Measurements from ENCODE around the gene BMERB1. TPM values are rescaled to one million over a fixed set of nuclear protein-coding genes. Genes with fewer than 3 reads are reported as not detected.

The BMERB1 gene
- total and polyA plus RNA-seq, 4 donors, result 5.6 to 33.3 (median 9.0) TPM

DNA sequence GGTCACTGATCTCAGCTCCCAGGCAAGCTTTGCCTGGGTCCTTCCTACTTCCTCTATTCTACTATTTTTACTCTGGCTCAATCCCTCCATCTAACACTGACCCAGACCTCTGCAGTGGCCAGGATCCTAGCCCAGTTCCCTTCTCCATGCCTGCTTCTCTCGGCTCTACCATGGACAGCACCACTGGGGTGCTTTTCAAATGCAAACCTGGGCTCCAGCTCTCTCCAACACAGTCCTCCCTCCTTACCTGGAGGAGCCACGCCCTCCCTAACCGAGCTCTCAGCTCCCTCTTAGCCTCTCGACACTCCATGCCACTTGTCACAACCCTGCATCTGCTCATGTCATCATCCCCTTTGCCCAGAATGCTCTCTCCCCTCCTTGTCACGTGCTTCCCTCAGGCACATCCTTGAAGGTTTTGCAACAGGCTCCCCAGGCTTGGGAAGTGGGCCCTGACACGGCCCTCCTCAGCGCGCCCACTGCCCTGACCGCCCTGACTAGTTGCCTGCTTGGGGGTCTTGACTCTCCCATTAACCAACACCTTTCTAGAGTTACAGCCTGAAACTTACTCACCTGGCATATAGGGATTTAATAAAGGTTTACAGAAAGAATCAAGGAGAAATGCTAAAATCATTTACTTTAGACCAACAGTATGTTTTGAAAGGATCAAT, 167.0 kb downstream of the BMERB1 start:
- Histone ChIP-seq H3K27me3 (ENCODE audit: control insufficient read depth in 4 of 4, insufficient read depth in 4 of 4, low read length in 3 of 4) (no peaks in the 10 kb centered on the region), H3K9me3 (ENCODE audit: control insufficient read depth in 4 of 4, low read length in 3 of 4) (no peaks in the 10 kb centered on the region), H3K4me1 (ENCODE audit: control insufficient read depth in 4 of 4, insufficient read depth in 4 of 4, low read length in 3 of 4) (peaks cover 3 to 20% (median 18%) of the 10 kb centered on the region in 4 donors), H3K36me3 (ENCODE audit: control insufficient read depth in 4 of 4, insufficient read depth in 3 of 4, low read depth in 1 of 4, low read length in 3 of 4) (peaks cover 9 to 69% (median 46%) of the 10 kb centered on the region in 4 donors), H3K27ac (ENCODE audit: low read depth in 1 of 2, low read length in 2 of 2) (no peak overlapping the region), H3K4me3 (ENCODE audit: low read depth in 1 of 3, low read length in 3 of 3) (no peak overlapping the region), H3K9ac (ENCODE audit: low read depth in 1 of 2, low read length in 2 of 2) (no peak overlapping the region)
- DNase-seq (ENCODE audit: low spot score), result no peak
- WGBS, result 94% methylated on average over 9 of the region's 9 CpGs
- TF ChIP-seq REST (IDR thresholded peaks at IDR 0.05) (peak; percentile 97), RXRA (IDR thresholded peaks at IDR 0.05) (no peak)

- DNase-seq (ENCODE audit: low spot score), result no peak
- H3K36me3 ChIP-seq (ENCODE audit: control insufficient read depth in 4 of 4, insufficient read depth in 3 of 4, low read depth in 1 of 4, low read length in 3 of 4), result peaks cover 9 to 64% (median 42%) of the 10 kb centered on the region in 4 donors
- TF ChIP-seq MAX (IDR thresholded peaks at IDR 0.05), result no peak
- WGBS, result 98% methylated on average over 23 of the region's 23 CpGs
- no peaks in the 10 kb centered on the region for H3K27me3 ChIP-seq (ENCODE audit: control insufficient read depth in 4 of 4, insufficient read depth in 4 of 4, low read length in 3 of 4)
- H3K4me3 ChIP-seq (ENCODE audit: low read depth in 1 of 3, low read length in 3 of 3), result no peak overlapping the region
- no peak overlapping the region for H3K27ac ChIP-seq (ENCODE audit: low read depth in 1 of 2, low read length in 2 of 2)
- no peaks in the 10 kb centered on the region for H3K9me3 ChIP-seq (ENCODE audit: control insufficient read depth in 4 of 4, low read length in 3 of 4)
- peaks cover 9 to 29% (median 26%) of the 10 kb centered on the region in 4 donors for H3K4me1 ChIP-seq (ENCODE audit: control insufficient read depth in 4 of 4, insufficient read depth in 4 of 4, low read length in 3 of 4)
- no peak overlapping the region for H3K9ac ChIP-seq (ENCODE audit: low read depth in 1 of 2, low read length in 2 of 2)
These were observed 168.1 kb downstream of the BMERB1 start for GRCh38 chr16:15602285-15603044.

- whole genome bisulfite sequencing, result 64% methylated on average over 14 of the region's 14 CpGs
- DNase-seq (ENCODE audit: low spot score), result no peak
- H3K4me3 ChIP-seq (ENCODE audit: low read depth in 1 of 3, low read length in 3 of 3), result no peak overlapping the region
- H3K4me1 ChIP-seq (ENCODE audit: control insufficient read depth in 4 of 4, insufficient read depth in 4 of 4, low read length in 3 of 4), result peaks cover 9 to 42% (median 34%) of the 10 kb centered on the region in 4 donors
- H3K9me3 ChIP-seq (ENCODE audit: control insufficient read depth in 4 of 4, low read length in 3 of 4), result no peaks in the 10 kb centered on the region
- H3K9ac ChIP-seq (ENCODE audit: low read depth in 1 of 2, low read length in 2 of 2), result peak overlapping the region in 1 of 2 donors; percentile 24
- peak overlapping the region; percentile 44 to 66 for H3K27ac ChIP-seq (ENCODE audit: low read depth in 1 of 2, low read length in 2 of 2)
- H3K36me3 ChIP-seq (ENCODE audit: control insufficient read depth in 4 of 4, insufficient read depth in 3 of 4, low read depth in 1 of 4, low read length in 3 of 4), result peaks cover 5 to 43% (median 32%) of the 10 kb centered on the region in 4 donors
- H3K27me3 ChIP-seq (ENCODE audit: control insufficient read depth in 4 of 4, insufficient read depth in 4 of 4, low read length in 3 of 4), result no peaks in the 10 kb centered on the region
- TF ChIP-seq GABPA (IDR thresholded peaks at IDR 0.05 in 1 of 2, conservative IDR thresholded peaks at IDR 0.05 in 1 of 2), result peak in 1 of 2 donors; percentile 29
- TF ChIP-seq TAF1 (conservative IDR thresholded peaks at IDR 0.05), result no peak
- TF ChIP-seq SP1 (IDR thresholded peaks at IDR 0.05), result peak; percentile 54
- TF ChIP-seq HNF4G (IDR thresholded peaks at IDR 0.05), result no peak
- TF ChIP-seq FOXA2 (IDR thresholded peaks at IDR 0.05), result no peak
- peak in 1 of 2 donors; percentile 59 for TF ChIP-seq JUND (IDR thresholded peaks at IDR 0.05)
- TF ChIP-seq ZBTB33 (IDR thresholded peaks at IDR 0.05), result no peak
- TF ChIP-seq MAX (IDR thresholded peaks at IDR 0.05), result peak; percentile 59
- TF ChIP-seq RXRA (IDR thresholded peaks at IDR 0.05), result peak; percentile 78 to 89
- peak in 1 of 2 donors; percentile 36 for TF ChIP-seq EGR1 (IDR thresholded peaks at IDR 0.05; ENCODE audit: low read depth in 2 of 2)
- TF ChIP-seq CTCF (IDR thresholded peaks at IDR 0.05; ENCODE audit: low read depth, low read length, missing input control), result no peak
- TF ChIP-seq, protein P1, sequence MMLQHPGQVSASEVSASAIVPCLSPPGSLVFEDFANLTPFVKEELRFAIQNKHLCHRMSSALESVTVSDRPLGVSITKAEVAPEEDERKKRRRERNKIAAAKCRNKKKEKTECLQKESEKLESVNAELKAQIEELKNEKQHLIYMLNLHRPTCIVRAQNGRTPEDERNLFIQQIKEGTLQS (IDR thresholded peaks at IDR 0.05), result no peak
- TF ChIP-seq YY1 (IDR thresholded peaks at IDR 0.05), result peak; percentile 53
- no peak for TF ChIP-seq FOXA1 (IDR thresholded peaks at IDR 0.05)
These were observed 170.4 kb downstream of the BMERB1 start for GRCh38 chr16:15604460-15605440.
